Measurements from ENCODE around the gene UBTF.

UBTF gene

GRCh38 chr17:44219616-44220212, at the start of gene UBTF:
Gene UBTF, minus strand, starts transcription at chr17:44219675. Its CDS starts 1,446 bp downstream, at chr17:44218229.
- DNase-seq = peak; percentile 66 to 69

- DNase-seq = no peak
These were observed 49.4 kb upstream of the UBTF start for GRCh38 chr17:44268709-44269534.

- no peak for DNase-seq
These were observed 48.5 kb upstream of the UBTF start, which contains the start of gene SLC4A1 for GRCh38 chr17:44267818-44268490. Gene SLC4A1, minus strand, starts transcription at chr17:44268135. Its CDS starts 5,269 bp downstream, at chr17:44262866.

- DNase-seq = no peak
These were observed 47.6 kb upstream of the UBTF start for GRCh38 chr17:44267165-44267455.

GRCh38 chr17:44266402-44267164, 47.1 kb upstream of the UBTF start:
- DNase-seq = no peak

GRCh38 chr17:44263345-44263902, 43.9 kb upstream of the UBTF start:
- no peak for DNase-seq

GRCh38 chr17:44262654-44263225, 43.3 kb upstream of the UBTF start:
- no peak for DNase-seq

GRCh38 chr17:44260296-44260695, 40.8 kb upstream of the UBTF start:
- DNase-seq = no peak

GRCh38 chr17:44258811-44259351, 39.4 kb upstream of the UBTF start:
- DNase-seq = no peak

- DNase-seq = no peak
These were observed 38.6 kb upstream of the UBTF start for GRCh38 chr17:44257815-44258760.

- no peak for DNase-seq
These were observed 37.2 kb upstream of the UBTF start for GRCh38 chr17:44256671-44257070.

GRCh38 chr17:44255915-44256314, 36.4 kb upstream of the UBTF start:
- DNase-seq = no peak

- DNase-seq = no peak
These were observed 35.1 kb upstream of the UBTF start for GRCh38 chr17:44254361-44255095.

GRCh38 chr17:44253006-44253405, 33.5 kb upstream of the UBTF start:
- no peak for DNase-seq

GRCh38 chr17:44251062-44251461, 31.6 kb upstream of the UBTF start:
- DNase-seq = no peak

- DNase-seq = no peak
These were observed 30.2 kb upstream of the UBTF start for GRCh38 chr17:44249501-44250246.

GRCh38 chr17:44247876-44248736, 28.6 kb upstream of the UBTF start:
- DNase-seq = no peak

GRCh38 chr17:44247440-44247841, 28.0 kb upstream of the UBTF start:
- DNase-seq = no peak
